GM23248 (cell line): ENCODE measurements around the gene BST2. TPM values are rescaled to one million over a fixed set of nuclear protein-coding genes. Genes with fewer than 3 reads are reported as not detected.

Experiments used
- DNase-seq: peaks from one replicate; pipeline ENCODE4 v3.0.0-alpha.2; 2015
- H2AFZ ChIP-seq: fragments of 200-600 bp; sonication (generic); 2 replicates; pipeline ENCODE4 v1.6.1; 2016; ENCODE audit warnings: antibody characterized with exemption
- H3F3A ChIP-seq: fragments of 200-600 bp; sonication (generic); 2 replicates; pipeline ENCODE4 v1.6.1; 2016; ENCODE audit warnings: mild to moderate bottlenecking, antibody characterized with exemption, mixed run types; ENCODE audit not compliant: insufficient read depth
- H3K27ac ChIP-seq: fragments of 200-600 bp; sonication (generic); 2 replicates; pipeline ENCODE4 v1.5.1; 2016; ENCODE audit warnings: mild to moderate bottlenecking
- H3K27me3 ChIP-seq: fragments of 200-600 bp; sonication (generic); replicated peaks from 2 replicates; pipeline ENCODE4 v1.6.1; 2016; ENCODE audit warnings: mild to moderate bottlenecking; ENCODE audit not compliant: insufficient read depth
- H3K36me3 ChIP-seq: fragments of 200-600 bp; sonication (generic); 2 replicates; pipeline ENCODE4 v1.6.1; 2016; ENCODE audit warnings: low read depth, mild to moderate bottlenecking
- H3K4me1 ChIP-seq: fragments of 200-600 bp; sonication (generic); 2 replicates; pipeline ENCODE4 v1.6.1; 2016; ENCODE audit warnings: mild to moderate bottlenecking; ENCODE audit not compliant: insufficient read depth
- H3K4me2 ChIP-seq: fragments of 200-600 bp; sonication (generic); one replicate; pipeline ENCODE4 v1.6.1; 2016; ENCODE audit warnings: mild to moderate bottlenecking; ENCODE audit not compliant: unreplicated experiment
- H3K4me3 ChIP-seq: fragments of 200-600 bp; sonication (generic); 2 replicates; pipeline ENCODE4 v1.5.1; 2016; ENCODE audit warnings: mild to moderate bottlenecking
- H3K79me2 ChIP-seq: fragments of 200-600 bp; sonication (generic); 2 replicates; pipeline ENCODE4 v1.6.1; 2016; ENCODE audit warnings: mild to moderate bottlenecking; ENCODE audit not compliant: insufficient read depth
- H3K9ac ChIP-seq: fragments of 200-600 bp; sonication (generic); 2 replicates; pipeline ENCODE4 v1.6.1; 2016; ENCODE audit warnings: mild to moderate bottlenecking
- H3K9me2 ChIP-seq: fragments of 200-600 bp; sonication (generic); 2 replicates; pipeline ENCODE4 v1.6.1; 2016; ENCODE audit warnings: mixed run types, mild to moderate bottlenecking, moderate library complexity; ENCODE audit not compliant: insufficient read depth
- H3K9me3 ChIP-seq: fragments of 200-600 bp; sonication (generic); one replicate; pipeline ENCODE4 v1.6.1; 2017; ENCODE audit warnings: low read depth
- H4K20me1 ChIP-seq: fragments of 200-600 bp; sonication (generic); 2 replicates; pipeline ENCODE4 v1.6.0; 2016; ENCODE audit not compliant: insufficient read depth
- EZH2 ChIP-seq: fragments of 200-600 bp; sonication (generic); IDR thresholded peaks from 2 replicates; pipeline ENCODE4 v1.6.1; 2018; ENCODE audit warnings: antibody characterized with exemption, mild to moderate bottlenecking; ENCODE audit not compliant: insufficient read depth, poor library complexity, severe bottlenecking
- EZH2phosphoT487 ChIP-seq: fragments of 200-600 bp; sonication (generic); IDR thresholded peaks from 2 replicates; pipeline ENCODE4 v1.6.1; 2018; ENCODE audit warnings: antibody characterized with exemption, moderate library complexity, mild to moderate bottlenecking, low read depth; ENCODE audit not compliant: insufficient read depth
- WGBS, 2 experiments: methylation state at CpG; one replicate each; pipeline ENCODE4 v1.1.6; 2015 to 2017; ENCODE audit warnings: low lambda C conversion rate in 2 of 2, low coverage in 1 of 2; ENCODE audit errors: missing lambda C conversion rate in 2 of 2; 5-methylcytosine and 5-hydroxymethylcytosine counted together
- in situ Hi-C: fragments of 300-500 bp; cut with MboI; formaldehyde crosslinking; loops from 2 replicates; pipeline ENCODE4 v1.15.0; 2020
- polyA plus RNA-seq: library from polyadenylated mRNA; unstranded; fragments of >200 nt; fragmentation: Nextera tagmentation; extraction: Ambion mirVana; gene quantifications from 2 replicates; pipeline ENCODE4 v1.2.1, GENCODE V29; 2016
- total RNA-seq: library from RNA; depleted of rRNA; stranded (reverse); fragments of >200 nt; shearing (Covaris generic); gene quantifications from 2 replicates; pipeline ENCODE4 v1.2.3, GENCODE V29; 2014

The BST2 gene
- total and polyA plus RNA-seq, 2 experiments from 2014 or later, result 0.75 TPM; not detected in 1

DNA sequence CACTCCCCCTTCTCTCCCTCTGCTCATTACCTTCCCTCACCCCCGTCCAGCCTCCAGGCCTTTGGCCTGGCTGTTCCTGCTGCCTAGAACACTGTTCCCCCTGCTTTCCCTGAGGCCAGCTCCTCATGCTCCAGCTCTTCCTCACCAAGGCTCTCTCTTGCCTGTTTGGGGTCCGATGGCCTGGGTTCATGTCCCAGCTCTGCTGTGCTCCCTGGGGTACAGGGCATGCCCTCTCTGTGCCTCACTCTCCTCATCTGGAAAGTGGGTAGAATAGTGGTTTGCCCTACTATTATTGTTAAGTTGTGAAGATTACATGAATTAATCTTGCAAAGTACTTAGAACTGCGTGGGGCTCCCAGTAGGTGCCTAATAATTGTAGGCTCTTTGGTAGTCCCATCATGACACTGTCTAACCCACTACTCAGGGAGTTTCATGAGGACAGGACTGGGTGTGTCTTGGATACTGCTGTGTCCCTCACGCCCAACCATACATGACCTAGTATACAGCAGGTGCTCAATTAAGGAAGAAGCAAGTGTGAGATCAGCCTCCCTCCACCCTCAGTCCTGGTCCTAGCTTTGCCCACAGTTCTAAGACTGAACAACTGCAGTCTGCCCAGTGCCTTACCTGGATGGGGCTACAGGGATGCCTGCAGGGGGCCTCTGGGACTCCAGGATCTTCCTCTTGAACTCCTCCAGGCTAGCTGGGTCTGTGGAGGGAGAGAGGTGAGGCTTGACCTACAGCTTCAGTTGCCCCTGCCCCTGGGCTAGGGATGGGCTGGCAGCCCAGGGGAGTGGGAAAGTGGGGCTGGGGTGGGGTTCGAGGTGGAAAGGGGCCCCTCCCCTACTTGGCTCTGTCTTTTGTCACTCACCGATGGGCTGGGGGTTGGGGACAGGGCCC, 45.3 kb downstream of the BST2 start:
- no peak for TF ChIP-seq EZH2phosphoT487
- no peak for TF ChIP-seq EZH2
- no peak overlapping the region for H3K4me3 ChIP-seq

GRCh38 chr19:17358395-17358794, 47.0 kb downstream of the BST2 start:
- H3K79me2 ChIP-seq, result no peaks in the 10 kb centered on the region
- no peaks in the 10 kb centered on the region for H3K9me2 ChIP-seq
- in situ Hi-C loops, result no loop called here
- no peak overlapping the region for H3K4me2 ChIP-seq
- H4K20me1 ChIP-seq, result no peaks in the 10 kb centered on the region
- DNase-seq, result peak; percentile 50
- H3K36me3 ChIP-seq, result no peaks in the 10 kb centered on the region
- no peaks in the 10 kb centered on the region for H3F3A ChIP-seq
- TF ChIP-seq EZH2, result no peak
- no peak for TF ChIP-seq EZH2phosphoT487
- H3K4me3 ChIP-seq, result no peak overlapping the region
- no peaks in the 10 kb centered on the region for H3K4me1 ChIP-seq
- H2AFZ ChIP-seq, result no peak overlapping the region
- 45 to 54% methylated on average over 6 to 7 of the region's 7 CpGs for WGBS, 2 experiments
- no peak overlapping the region for H3K9ac ChIP-seq
- H3K27ac ChIP-seq, result no peak overlapping the region
- H3K9me3 ChIP-seq, result no peaks in the 10 kb centered on the region
- H3K27me3 ChIP-seq, result no peaks in the 10 kb centered on the region; the same call in 1 of the 2 replicates

More for the DNA sequence above, 45.3 kb downstream of the BST2 start:
- Histone ChIP-seq H4K20me1 (no peaks in the 10 kb centered on the region), H3K27me3 (no peaks in the 10 kb centered on the region; the same call in 1 of the 2 replicates), H3K9me3 (no peaks in the 10 kb centered on the region), H3K79me2 (no peaks in the 10 kb centered on the region), H3K9ac (no peak overlapping the region), H3K36me3 (no peaks in the 10 kb centered on the region), H3K4me1 (no peaks in the 10 kb centered on the region), H3K9me2 (no peaks in the 10 kb centered on the region), H3K27ac (no peak overlapping the region), H3F3A (no peaks in the 10 kb centered on the region), H3K4me2 (no peak overlapping the region), H2AFZ (no peak overlapping the region)
- WGBS, 2 experiments, result 55 to 71% methylated on average over 5 to 6 of the region's 6 CpGs
- in situ Hi-C loops, result no loop called here
- no peak for DNase-seq

DNA sequence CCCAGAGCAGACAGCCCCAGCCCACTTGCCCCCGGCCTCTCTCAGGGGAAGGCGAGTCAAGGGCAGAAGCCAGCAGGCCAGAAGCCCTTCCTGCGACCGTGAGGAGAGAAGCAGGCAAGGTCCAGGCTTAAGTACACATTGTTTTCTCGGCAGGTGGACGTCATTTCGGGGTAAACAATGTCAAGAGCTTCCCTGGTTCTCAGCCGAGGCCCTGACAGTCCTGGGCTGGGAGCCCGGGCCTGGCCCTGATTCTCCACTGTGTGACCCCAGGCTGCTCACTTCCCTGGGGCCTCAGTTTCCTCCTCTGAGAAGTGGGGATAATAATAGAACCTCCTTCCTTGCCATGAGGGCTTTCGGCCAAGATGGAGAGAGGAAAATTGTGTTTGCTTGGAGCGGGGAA, 47.7 kb downstream of the BST2 start:
- Histone ChIP-seq H3K36me3 (no peaks in the 10 kb centered on the region), H2AFZ (no peak overlapping the region), H3K27ac (no peak overlapping the region), H3K4me2 (no peak overlapping the region), H3K9me2 (no peaks in the 10 kb centered on the region), H3K27me3 (no peaks in the 10 kb centered on the region; the same call in 1 of the 2 replicates), H3K4me1 (no peaks in the 10 kb centered on the region), H3K4me3 (no peak overlapping the region), H3K9me3 (no peaks in the 10 kb centered on the region), H3K9ac (no peak overlapping the region), H3K79me2 (no peaks in the 10 kb centered on the region), H3F3A (no peaks in the 10 kb centered on the region), H4K20me1 (no peaks in the 10 kb centered on the region)
- in situ Hi-C loops, result no loop called here
- WGBS, 2 experiments, result 81 to 85% methylated on average over 11 of the region's 11 CpGs
- no peak for DNase-seq
- TF ChIP-seq EZH2phosphoT487 (no peak), EZH2 (no peak)

- Histone ChIP-seq H3K4me2 (no peak overlapping the region), H3K27ac (no peak overlapping the region), H3K4me3 (no peak overlapping the region), H3K9me3 (no peaks in the 10 kb centered on the region), H4K20me1 (no peaks in the 10 kb centered on the region), H3K36me3 (no peaks in the 10 kb centered on the region), H3K27me3 (no peaks in the 10 kb centered on the region), H2AFZ (no peak overlapping the region), H3F3A (no peaks in the 10 kb centered on the region), H3K79me2 (no peaks in the 10 kb centered on the region), H3K9ac (no peak overlapping the region), H3K9me2 (no peaks in the 10 kb centered on the region), H3K4me1 (no peaks in the 10 kb centered on the region)
- TF ChIP-seq EZH2phosphoT487 (no peak), EZH2 (no peak)
- no peak for DNase-seq
- in situ Hi-C loops, result no loop called here
- 76 to 81% methylated on average over 7 of the region's 7 CpGs for WGBS, 2 experiments
These were observed 48.3 kb downstream of the BST2 start for GRCh38 chr19:17357078-17357666.
